ENCODE measurements around the gene RMP24.
"Not testable (repeated sequence)": the region's sequence is repeated elsewhere in the genome, so short reads cannot be mapped to it uniquely, and the experiment has no call there.

Gene RMP24

GRCh38 chr18:35950628-35950982 is 21.9 kb upstream of the RMP24 start:
- Histone ChIP-seq H3K27ac (no peak overlapping the region), H3K36me3 (replicated peaks) (no peaks in the 10 kb centered on the region), H3K27me3 (replicated peaks) (no peaks in the 10 kb centered on the region), H3K4me3 (ENCODE audit: low read depth, low read length) (peak overlapping the region; percentile 64)
- in situ Hi-C loops (cut with HindIII; ENCODE audit: low pct_ligation_motif_present, low sequenced_read_pairs), result no loop called here
- no peak for TF ChIP-seq CTCF (IDR thresholded peaks at IDR 0.05; ENCODE audit: low read depth, low read length, missing control alignments)
- no peak for DNase-seq

GRCh38 chr18:35953688-35954087 is 18.8 kb upstream of the RMP24 start:
- Histone ChIP-seq H3K4me3 (ENCODE audit: low read depth, low read length) (no peak overlapping the region), H3K27ac (no peak overlapping the region), H3K27me3 (replicated peaks) (no peaks in the 10 kb centered on the region), H3K36me3 (replicated peaks) (no peaks in the 10 kb centered on the region)
- in situ Hi-C loops (cut with HindIII; ENCODE audit: low pct_ligation_motif_present, low sequenced_read_pairs), result no loop called here
- TF ChIP-seq CTCF (IDR thresholded peaks at IDR 0.05; ENCODE audit: low read depth, low read length, missing control alignments), result no peak
- no peak for DNase-seq

GRCh38 chr18:35956226-35956625 is 16.3 kb upstream of the RMP24 start:
- in situ Hi-C loops (cut with HindIII; ENCODE audit: low pct_ligation_motif_present, low sequenced_read_pairs), result no loop called here
- Histone ChIP-seq H3K27ac (no peak overlapping the region), H3K27me3 (replicated peaks) (no peaks in the 10 kb centered on the region), H3K36me3 (replicated peaks) (no peaks in the 10 kb centered on the region), H3K4me3 (ENCODE audit: low read depth, low read length) (no peak overlapping the region)
- no peak for DNase-seq
- TF ChIP-seq CTCF (IDR thresholded peaks at IDR 0.05; ENCODE audit: low read depth, low read length, missing control alignments), result no peak

GRCh38 chr18:35962320-35962719 is 10.2 kb upstream of the RMP24 start:
- no peak for DNase-seq
- TF ChIP-seq CTCF (IDR thresholded peaks at IDR 0.05; ENCODE audit: low read depth, low read length, missing control alignments), result no peak
- H3K27me3 ChIP-seq (replicated peaks), result no peaks in the 10 kb centered on the region
- H3K27ac ChIP-seq, result no peak overlapping the region
- no peaks in the 10 kb centered on the region for H3K36me3 ChIP-seq (replicated peaks)
- in situ Hi-C loops (cut with HindIII; ENCODE audit: low pct_ligation_motif_present, low sequenced_read_pairs), result no loop called here
- H3K4me3 ChIP-seq (ENCODE audit: low read depth, low read length), result no peak overlapping the region

- Histone ChIP-seq H3K36me3 (replicated peaks) (no peaks in the 10 kb centered on the region), H3K27me3 (replicated peaks) (no peaks in the 10 kb centered on the region), H3K4me3 (ENCODE audit: low read depth, low read length) (no peak overlapping the region), H3K27ac (no peak overlapping the region)
- no peak for DNase-seq
- TF ChIP-seq CTCF (IDR thresholded peaks at IDR 0.05; ENCODE audit: low read depth, low read length, missing control alignments), result no peak
- in situ Hi-C loops (cut with HindIII; ENCODE audit: low pct_ligation_motif_present, low sequenced_read_pairs), result no loop called here
Measured at GRCh38 chr18:35964319-35964718, 8.2 kb upstream of the RMP24 start.

GRCh38 chr18:35967866-35968265 is 4.6 kb upstream of the RMP24 start:
- H3K27me3 ChIP-seq (replicated peaks); H3K36me3 ChIP-seq (replicated peaks); H3K4me3 ChIP-seq (ENCODE audit: low read depth, low read length); H3K27ac ChIP-seq; DNase-seq; in situ Hi-C loops (cut with HindIII; ENCODE audit: low pct_ligation_motif_present, low sequenced_read_pairs): not testable (repeated sequence)
